NCI-H524 (cell line): ENCODE data around the gene RNF217.
A peak's percentile ranks its signal among the peaks of the same experiment; 100 is the strongest.
"Not testable (repeated sequence)": the region's sequence is repeated elsewhere in the genome, so short reads cannot be mapped to it uniquely, and the experiment has no call there.

Experiments
- DNase-seq, 2 experiments: peaks; one replicate each; lab custom pipeline; 2025; lab: John Stamatoyannopoulos, UW

The RNF217 gene

DNA sequence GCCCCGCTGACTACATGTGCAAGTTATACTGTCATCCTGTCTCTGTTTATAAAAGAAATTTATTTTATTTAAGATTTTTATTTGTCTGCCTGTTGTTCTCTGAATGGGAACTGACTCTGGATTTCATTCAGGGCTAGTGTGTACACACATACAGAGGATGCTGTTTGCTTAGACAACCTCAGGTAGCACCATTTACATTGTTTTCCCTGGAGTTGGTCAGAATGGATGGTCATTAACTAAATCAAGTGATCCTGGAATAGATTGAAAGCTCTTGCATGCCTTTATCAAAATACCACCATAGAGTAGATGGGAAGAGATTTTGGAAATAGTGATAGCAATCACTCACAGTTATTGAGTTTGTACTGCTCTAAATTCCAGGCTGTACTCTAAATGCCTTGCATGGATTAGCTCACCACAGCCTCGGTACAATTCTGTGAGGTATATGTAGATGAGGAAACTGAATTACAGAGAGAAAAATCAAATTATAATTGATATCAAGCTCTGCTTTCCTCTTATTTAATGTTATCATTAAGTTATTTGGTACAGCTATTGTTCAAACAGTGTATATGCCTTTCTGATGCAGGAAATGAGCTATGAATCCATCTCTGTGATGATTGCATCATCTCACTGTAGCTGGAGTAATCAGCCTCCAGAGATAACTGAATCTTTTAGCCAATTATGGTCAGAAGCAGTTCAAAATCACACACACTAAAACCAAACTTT lies 51.9 kb downstream of the RNF217 start:
- no peak for DNase-seq

DNA sequence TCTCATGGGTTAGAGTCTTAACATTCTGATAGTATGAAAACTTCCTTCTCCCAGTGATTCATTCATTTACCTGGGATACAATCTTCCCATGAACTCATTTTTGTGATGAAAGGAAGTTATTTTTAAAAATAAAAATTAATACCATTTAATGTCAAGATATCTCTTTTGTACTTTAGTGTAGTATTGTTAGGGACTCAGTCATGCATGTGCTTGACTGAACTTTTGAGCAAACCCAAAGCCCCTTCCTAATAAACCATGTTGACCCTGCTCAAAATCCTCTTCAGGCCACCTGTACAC lies 52.4 kb downstream of the RNF217 start:
- DNase-seq: no peak

GRCh38 chr6:125015152-125015551 lies 52.9 kb downstream of the RNF217 start:
- DNase-seq: no peak

DNA sequence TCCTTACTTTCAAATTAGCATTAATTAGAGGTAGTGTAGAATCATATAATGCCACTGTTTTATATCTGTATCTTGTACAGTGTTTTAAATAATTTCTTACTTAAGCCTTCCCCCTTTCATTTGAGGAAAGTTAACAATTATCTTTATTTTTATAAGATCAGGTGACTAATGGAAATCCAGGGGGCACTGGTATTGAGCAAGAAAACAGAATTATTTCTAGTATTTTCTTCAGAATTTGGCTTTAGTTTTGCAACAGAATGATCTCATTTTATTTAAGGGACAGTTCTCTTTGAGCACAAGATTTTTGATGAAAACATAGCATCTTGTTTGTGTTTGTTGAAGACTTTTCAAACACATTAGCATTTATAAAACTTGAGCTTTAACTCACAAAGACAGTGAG lies 55.9 kb downstream of the RNF217 start:
- DNase-seq: no peak

DNA sequence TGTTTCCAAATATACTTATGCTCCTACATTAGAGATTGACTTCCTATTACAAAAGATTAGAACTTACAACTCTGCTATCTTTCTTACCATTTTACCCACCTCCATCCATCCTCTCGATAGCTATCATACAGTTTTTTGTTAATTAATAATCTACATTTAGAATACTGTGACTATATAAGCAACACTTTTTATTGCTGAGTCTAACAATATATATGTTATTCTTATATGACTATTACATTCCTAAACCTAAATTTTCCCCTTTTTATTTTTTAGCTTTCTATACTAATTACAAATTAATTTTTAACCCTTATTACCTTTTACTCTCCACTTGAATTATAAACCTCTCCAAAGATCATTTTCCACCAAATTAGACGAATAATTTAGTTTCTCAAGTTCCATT lies 57.0 kb downstream of the RNF217 start:
- no peak for DNase-seq

DNA sequence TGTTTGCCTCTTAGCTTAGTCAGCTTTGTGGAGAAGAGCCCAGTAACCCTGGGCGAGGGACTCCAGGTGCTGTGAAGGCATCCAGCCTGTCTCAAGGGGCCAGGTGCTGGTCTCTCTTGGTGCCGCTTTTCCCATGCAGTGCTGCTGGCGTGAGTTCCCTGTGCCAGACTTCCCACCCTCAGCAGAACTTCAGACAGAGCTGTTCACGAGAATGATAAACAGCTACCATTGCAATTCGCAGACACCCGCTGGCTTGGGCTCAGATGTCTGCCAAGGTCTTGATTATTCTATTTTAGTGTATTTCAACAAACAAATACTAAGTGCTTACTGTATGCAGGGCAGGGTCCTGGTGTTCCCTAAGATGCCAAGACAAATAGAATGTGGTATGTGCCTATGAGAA lies 57.7 kb downstream of the RNF217 start:
- no peak for DNase-seq

GRCh38 chr6:125020385-125020784 lies 58.1 kb downstream of the RNF217 start:
- no peak for DNase-seq

- no peak for DNase-seq
These were observed 60.3 kb downstream of the RNF217 start for GRCh38 chr6:125022391-125022989.

DNA sequence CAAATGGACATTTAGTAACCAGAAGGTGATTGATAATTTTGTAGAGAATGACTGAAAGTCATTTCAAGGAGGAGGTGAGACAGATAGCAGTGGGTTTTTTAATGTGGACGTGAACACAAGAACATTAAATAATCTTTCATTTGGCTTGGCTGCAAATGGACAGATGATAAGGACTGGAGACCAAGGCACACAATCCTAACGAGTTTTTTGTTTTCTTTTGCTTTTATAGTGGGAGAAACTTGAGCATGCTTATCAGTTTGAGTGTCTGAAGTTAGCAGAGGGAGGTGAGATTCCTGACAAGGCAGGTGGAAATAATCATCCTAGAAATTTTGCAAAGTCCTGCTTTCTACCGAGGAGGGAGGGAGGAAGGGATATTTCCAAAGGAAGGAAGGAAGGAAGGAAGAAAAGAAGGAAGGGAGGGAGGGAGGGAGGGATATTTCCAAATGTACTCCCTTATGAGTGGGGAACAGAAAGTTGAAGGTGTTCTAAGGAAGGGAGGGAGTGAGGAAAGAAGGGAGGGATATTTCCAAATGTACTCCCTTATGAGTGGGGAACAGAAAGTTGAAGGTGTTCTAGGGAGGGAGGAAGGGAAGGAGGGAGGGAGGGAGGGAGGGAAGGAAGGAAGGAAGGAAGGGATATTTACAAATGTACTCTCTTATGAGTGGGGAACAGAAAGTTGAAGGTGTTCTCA lies 63.1 kb downstream of the RNF217 start:
- DNase-seq: no peak

DNA sequence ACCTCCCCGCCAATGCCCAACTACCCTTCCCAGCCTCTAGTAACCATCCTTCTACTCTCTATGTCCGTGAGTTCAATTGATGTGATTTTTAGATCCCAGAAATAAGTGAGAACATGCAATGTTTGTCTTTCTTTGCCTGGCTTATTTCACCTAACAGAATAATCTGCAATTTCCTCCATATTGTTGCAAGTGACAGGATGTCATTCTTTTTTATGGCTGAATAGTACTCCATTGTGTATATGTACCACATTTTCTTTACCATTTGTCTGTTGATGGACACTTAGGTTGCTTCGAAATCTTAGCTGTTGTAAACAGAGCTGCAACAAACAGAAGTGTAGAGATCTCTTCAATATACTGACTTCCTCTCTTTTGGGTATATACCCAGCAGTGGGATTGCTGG lies 65.0 kb downstream of the RNF217 start:
- DNase-seq: no peak

DNA sequence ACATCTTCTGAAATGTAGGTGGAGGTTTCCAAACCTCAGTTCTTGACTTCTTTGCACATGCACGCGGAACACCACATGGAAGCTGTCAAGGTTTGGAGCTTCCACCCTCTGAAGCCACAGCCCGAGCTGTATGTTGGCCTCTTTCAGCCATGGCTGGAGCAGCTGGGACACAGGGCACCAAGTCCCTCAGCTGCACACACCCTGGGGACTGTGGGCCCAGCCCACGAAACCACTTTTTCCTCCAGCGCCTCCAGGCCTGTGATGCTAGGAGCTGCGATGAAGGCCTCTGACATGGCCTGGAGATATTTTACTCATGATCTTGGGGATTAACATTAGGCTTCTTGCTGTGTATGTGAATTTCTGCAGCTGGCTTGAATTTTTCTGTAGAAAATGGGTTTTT lies 68.7 kb downstream of the RNF217 start:
- no peak for DNase-seq

GRCh38 chr6:125031385-125031784 lies 69.1 kb downstream of the RNF217 start:
- no peak for DNase-seq

DNA sequence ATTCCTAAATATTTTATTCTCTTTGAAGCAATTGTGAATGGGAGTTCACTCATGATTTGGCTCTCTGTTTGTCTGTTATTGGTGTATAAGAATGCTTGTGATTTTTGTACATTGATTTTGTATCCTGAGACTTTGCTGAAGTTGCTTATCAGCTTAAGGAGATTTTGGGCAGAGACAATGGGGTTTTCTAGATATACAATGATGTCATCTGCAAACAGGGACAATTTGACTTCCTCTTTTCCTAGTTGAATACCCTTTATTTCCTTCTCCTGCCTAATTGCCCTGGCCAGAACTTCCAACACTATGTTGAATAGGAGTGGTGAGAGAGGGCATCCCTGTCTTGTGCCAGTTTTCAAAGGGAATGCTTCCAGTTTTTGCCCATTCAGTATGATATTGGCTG lies 72.7 kb downstream of the RNF217 start:
- DNase-seq: not testable (repeated sequence)

DNA sequence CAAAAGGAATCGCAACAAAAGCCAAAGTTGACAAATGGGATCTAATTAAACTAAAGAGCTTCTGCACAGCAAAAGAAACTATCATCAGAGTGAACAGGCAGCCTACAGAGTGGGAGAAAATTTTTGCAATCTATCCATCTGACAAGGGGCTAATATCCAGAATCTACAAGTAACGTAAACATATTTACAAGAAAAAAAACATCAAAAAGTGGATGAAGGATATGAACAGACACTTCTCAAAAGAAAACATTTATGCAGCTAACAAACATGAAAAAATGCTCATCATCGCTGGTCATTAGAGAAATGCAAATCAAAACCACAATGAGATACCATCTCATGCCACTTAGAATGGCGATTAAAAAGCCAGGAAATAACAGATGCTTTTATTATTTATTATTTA lies 74.2 kb downstream of the RNF217 start:
- not testable (repeated sequence) for DNase-seq

DNA sequence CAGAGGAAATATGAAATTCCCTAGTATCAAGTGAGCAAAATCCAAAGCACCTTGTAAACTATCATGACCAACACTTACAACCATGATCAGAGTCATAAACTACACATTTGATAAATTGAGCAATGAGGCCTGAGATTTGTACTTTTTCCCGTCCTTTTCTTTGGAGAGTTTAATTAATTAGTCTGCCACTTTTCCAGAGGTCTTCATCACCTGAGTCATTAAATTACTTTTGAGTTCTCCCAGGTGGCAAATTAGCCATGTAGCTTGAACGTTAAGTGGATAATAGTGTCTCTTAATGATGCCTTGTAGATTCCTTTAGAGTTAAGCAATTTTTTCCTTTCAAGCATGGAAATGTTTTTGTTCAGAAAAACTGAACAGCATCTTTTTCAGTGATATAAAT lies 75.6 kb downstream of the RNF217 start:
- DNase-seq: no peak

- DNase-seq: no peak
These were observed 76.7 kb downstream of the RNF217 start for GRCh38 chr6:125038925-125039324.

GRCh38 chr6:125041740-125042459 lies 79.7 kb downstream of the RNF217 start:
- no peak for DNase-seq

DNA sequence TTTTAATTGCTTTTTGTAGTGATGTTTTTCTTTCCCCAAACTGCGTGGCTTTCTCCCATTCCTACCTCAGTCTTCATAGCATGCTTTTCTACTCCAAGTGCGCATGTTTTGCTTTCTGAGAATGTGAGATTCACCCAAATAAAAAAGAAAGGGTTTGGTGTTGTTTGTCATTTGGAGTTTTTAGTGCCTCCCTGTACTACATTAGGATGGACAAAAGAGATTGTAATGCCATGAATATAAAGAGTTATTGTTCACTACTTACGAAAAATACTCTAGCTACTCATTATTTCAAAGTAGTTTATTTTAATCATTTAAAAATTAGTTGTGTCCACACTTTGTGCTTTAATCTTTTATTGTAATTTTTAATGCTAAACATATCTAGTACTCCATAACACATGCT lies 81.8 kb downstream of the RNF217 start:
- DNase-seq: no peak

DNA sequence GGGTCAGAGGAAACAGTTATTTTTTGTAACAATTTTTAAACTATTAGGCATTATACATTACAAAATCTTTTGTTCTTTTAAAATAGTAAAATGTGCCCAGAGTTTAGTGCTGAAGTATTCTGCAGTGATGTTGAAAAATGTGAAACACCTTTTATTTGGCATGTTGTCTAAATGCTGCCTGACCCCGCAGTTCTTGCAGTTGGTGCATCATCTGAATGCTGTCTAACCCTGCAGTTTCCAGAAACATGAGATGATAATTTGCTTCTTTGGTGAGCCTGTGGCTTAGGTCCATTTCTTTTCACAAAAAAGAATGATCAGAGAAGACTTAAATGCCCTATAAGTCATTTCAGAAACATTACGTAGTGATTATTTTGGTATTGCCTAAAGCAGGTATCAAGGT lies 82.4 kb downstream of the RNF217 start:
- no peak for DNase-seq

DNA sequence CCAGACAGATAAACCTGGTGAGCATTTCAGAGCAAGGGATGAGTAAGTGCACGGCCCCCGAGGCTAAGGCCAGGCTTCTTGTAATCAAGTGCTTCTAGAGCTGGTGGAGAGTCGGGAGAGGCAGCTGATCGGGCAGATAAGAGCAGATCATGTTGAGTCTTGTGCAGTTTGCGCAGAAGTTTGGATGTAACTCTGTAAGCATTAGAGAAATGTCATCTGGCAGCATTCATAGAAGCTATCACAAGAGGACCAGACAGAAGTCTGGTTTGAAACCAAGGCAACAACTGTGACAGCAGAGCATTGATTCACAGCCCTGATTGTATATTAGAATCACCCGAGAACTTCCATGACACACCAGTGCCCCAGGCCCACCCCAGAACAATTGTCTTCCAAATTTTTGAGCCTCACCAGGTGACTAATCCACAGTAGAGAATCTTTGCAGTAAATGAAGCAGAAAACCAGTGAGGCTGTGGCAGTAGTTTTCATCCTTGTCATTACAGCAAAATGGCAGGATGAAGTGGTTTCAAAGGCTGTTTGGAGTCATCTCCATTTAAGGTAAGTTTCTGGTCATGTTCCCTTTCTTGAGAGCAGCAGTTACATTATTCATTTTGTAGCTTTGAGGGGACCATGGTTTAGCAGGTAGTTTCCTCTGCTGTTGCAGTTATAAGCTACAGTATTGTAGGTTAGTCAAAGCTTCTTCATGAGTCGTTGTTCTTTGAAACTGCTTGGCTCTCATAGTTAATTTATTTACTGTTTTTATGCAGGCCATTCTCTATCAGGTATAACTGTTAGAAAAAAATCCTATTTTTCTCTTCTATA lies 84.1 kb downstream of the RNF217 start:
- DNase-seq: peak; percentile 53 to 80

GRCh38 chr6:125048274-125048673 lies 86.0 kb downstream of the RNF217 start:
- no peak for DNase-seq

- no peak for DNase-seq
These were observed 88.6 kb downstream of the RNF217 start for GRCh38 chr6:125050663-125051318.
